HG03469 (cell line): ENCODE results near the gene ZDHHC11.
A peak's percentile ranks its signal among the peaks of the same experiment; 100 is the strongest.

Experiments
- ATAC-seq: cut with Tn5 transposase; IDR thresholded peaks from one replicate; pipeline ENCODE4 v1.9.1; 2021; ENCODE audit warnings: mild to moderate bottlenecking, moderate library complexity, moderate number of reproducible peaks; ENCODE audit not compliant: unreplicated experiment

Gene ZDHHC11, protein sequence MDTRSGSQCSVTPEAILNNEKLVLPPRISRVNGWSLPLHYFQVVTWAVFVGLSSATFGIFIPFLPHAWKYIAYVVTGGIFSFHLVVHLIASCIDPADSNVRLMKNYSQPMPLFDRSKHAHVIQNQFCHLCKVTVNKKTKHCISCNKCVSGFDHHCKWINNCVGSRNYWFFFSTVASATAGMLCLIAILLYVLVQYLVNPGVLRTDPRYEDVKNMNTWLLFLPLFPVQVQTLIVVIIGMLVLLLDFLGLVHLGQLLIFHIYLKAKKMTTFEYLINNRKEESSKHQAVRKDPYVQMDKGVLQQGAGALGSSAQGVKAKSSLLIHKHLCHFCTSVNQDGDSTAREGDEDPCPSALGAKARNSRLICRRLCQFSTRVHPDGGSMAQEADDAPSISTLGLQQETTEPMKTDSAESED

DNA sequence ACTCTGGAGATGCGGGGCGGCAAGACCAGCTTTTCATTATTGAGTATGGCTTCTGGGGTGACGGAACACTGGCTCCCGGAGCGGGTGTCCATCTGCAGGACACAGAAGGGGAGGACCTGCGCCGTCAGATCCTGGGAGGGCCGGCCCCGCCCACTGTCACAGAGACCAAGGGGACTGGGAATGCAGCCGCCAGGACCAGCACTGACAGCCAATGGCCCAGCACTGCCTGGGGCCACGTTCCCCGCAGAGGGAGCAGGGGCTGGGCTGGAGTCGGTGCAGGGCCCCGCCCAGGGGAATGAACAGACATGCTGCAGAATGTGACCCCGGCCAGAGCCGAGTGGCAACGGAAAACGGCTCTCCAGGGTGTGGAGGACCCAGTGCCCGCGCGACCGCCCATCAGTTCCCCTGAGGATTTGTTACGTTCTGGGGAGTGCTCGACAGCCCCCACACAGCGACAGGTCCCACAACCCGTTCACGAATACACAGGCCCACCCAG is at the start of gene ZDHHC11:
Gene ZDHHC11 (minus strand): TSS at position 476 of the 496 bp plus-strand sequence. CDS start 384 bp downstream, at position 92.
- no peak for ATAC-seq

DNA sequence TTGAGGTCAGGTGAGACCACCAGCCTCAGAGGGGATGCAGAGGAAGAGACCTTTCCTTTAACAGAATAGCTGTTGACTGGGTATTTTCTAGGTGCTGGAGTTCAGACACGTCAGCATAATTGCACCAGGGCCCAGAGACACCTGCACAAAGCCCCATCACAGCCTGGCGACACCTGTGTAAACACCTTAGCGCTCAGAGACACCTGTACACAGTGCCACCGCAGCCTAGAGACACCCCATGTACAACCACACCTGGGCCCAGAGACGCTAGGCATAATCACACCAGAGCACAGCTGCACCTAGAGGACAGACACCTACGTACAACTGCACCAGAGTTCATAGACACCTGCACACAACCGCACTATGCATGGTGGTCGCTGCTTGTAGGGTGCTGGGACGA is 42.9 kb upstream of the ZDHHC11 start:
- ATAC-seq = no peak

DNA sequence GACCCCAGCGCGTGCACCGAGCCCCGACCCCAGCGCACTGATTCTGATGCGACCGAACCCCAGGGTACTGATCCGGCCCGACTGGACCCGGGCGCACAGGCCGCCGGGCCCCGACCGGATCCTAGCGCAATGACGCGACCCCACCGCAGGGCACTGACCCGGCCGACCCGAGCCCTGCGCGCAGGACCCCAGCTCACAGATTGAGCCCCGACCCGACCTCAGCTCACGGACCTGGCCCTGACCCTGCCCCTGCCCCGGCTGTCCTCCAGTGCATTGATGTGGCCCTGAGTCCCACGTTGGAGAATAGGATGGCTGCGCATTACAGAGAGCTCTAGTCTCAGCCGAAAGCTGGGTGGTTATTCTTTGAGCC is 42.3 kb upstream of the ZDHHC11 start:
- ATAC-seq = no peak

DNA sequence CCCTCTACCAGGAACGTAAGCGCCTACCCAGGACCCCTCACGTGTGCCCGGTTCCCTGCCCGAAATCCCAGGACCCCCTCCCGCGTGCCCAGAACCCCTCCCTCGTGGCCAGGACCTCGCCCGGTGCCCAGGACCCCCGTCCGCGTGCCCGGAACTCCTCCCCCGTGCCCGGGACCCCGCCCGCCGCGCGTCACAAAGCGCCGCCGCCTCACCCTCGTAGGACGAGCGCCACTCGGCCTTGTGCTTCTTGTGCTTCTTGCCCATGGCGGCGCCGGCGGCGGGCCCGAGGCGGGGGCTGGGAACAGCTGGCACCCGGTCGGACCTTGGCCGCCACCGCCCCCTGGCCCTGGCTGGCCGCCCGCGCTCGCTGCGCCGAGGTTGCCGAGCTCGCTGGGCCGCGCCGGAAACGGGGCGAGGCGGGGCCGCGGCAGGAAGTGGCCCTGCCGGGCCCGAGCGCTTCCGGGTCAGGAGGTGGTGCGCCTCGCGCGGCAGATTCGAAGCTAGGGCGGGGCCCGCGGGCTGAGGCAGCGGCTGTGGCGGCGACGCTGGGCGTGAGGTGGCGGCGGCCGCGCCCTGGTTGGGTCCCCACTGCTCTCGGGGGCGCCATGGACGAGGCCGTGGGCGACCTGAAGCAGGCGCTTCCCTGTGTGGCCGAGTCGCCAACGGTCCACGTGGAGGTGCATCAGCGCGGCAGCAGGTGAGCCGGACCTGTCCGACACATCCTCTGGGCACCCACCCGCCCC is 41.8 kb upstream of the ZDHHC11 start, which contains the start of the genes BRD9 and TRIP13:
Gene BRD9 (minus strand): TSS at position 408 of the 743 bp plus-strand sequence. CDS start 144 bp downstream, at position 264.
Gene TRIP13 (plus strand): TSS at position 491 of the 743 bp plus-strand sequence. CDS start 115 bp downstream, at position 606.
- ATAC-seq = peak; percentile 92

DNA sequence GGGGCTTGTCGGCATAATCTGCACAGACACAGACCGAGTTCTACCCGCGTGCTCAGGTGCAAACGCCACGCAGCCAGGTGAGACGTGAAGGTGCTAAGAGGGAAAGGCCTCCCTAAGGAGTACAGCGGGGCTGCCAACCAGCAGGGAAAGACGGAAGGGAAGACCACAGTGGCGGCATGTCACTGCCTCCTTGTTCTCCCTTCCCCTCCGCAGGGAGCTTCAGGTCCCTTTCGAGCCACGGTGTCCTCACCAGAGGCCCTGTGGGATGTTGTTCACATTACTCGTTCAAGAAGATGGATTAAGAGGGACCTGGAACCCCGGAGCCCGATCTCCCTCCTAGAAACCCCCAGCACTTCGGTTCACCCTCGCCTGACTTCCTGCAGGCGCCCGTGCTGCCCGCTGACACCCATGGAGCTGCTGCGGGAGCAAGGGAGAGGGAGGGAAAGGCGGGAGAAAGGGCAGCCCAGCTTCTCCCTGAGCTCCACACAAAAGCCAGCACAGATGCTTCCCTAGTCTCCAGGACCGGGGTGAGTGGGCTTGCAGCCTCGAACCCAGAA is 41.1 kb upstream of the ZDHHC11 start:
- ATAC-seq = no peak

DNA sequence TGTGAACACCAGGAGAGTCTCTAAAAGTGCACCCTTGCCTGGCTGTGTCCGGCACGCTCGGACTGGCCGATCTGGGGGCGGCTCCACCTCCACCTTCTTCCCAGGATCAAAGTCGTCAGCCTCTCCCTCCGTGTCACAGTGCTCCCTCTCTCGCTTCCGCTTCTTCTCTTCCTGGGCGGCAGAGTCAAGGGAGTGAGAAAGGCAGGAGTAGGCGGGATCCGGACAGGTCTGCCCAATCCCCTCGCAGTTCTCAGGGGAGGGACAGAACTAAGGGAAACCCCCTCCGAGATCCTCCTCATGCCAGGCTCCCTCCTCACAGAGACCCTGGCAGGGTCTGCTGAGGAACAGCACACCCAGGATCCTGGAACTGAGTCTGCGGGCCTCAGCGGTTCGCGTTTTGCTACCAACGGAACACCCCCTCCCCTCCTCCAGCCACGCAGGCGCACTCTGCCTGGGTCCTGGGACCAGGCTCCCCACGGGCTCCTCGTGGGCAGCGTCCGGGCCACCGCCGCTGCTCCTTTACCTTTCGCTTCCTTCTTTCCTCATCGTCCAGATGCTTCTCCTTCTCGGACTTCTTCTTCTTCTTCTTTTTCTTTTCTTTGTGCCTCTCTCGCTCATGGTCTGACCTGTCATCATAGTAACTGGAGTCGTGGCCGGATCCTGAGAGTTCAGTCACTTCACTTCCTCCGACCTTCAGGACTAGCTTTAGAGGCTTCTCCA is 40.5 kb upstream of the ZDHHC11 start:
- ATAC-seq = no peak

DNA sequence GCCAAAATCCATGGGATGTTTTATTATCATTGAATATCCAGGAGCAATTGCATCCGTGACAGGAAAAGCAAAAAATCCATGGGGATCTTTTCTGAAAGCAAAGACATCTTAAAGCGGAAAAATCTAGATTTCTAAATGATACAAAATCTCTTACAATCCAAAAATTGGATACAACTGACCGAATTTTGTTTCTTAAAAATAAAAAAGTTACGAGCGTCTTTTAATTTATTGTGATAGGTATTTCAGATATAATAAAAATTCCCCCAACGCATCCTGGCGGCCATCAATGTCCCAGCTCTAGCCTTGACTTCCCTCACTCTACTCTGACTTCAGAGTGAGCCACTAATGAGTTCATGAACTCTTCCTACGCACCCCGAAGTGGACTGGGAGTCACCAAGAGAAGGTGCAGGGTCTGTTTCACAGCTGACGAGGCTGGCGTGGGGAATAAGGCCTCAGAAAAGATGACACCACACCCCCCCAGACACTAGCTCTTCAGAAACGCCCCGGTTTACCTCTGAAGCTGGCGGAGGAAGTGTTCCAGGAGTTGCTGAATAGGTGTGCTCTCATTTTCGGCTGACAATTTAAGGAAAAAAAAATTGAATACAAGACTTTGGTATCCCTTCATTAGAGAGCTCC is 38.4 kb upstream of the ZDHHC11 start:
- ATAC-seq = no peak

DNA sequence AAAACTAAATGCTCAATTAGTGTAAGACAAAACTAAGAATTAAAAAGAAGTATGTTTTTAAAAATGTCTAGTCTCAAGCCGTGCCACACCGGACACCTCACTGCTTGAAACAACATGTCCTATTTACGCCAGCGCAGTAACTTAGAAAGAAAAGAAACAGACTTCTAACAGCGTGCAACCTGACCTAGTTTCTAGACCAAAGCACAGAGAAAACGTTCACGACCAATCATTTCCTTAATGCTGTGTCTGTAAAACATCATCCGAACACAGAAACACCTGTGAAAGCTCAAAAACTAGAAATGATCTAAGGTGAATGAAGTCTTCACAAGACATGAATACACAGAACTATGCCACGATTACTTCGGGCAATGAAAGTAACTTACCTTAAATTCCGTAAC is 37.9 kb upstream of the ZDHHC11 start:
- no peak for ATAC-seq

DNA sequence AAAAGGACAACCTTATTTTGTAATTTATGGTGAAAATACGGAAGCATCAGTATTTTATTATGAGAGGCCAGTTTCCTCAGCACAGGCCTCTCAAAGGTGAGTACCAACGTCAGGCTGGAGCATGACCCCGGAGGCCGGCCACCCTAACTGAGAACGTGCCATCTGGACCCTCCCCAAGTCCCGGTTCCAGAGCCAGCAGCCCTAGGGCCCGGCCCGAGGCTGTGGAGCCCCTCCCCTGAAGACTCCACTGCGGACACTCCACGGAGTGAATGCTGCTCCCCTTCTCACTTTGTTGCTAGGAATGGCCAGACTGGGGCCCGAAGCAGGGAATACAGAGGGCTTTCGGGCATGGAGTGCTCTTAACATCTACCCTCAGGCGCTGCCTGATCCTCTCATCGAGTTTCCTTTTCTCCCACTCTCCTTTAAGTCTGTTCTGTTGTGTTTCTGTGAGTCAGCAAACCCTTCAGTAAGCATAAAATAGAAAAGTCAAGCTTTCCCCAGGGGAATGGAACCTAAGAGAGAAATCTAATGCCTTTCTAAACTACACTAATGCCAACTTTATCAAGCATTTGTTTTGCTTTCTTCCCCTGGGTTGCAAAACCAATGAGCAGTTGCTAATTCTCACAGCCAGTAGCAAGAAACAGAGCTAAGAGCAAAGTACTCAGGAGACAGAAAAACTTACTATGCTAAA is 37.3 kb upstream of the ZDHHC11 start:
- no peak for ATAC-seq

DNA sequence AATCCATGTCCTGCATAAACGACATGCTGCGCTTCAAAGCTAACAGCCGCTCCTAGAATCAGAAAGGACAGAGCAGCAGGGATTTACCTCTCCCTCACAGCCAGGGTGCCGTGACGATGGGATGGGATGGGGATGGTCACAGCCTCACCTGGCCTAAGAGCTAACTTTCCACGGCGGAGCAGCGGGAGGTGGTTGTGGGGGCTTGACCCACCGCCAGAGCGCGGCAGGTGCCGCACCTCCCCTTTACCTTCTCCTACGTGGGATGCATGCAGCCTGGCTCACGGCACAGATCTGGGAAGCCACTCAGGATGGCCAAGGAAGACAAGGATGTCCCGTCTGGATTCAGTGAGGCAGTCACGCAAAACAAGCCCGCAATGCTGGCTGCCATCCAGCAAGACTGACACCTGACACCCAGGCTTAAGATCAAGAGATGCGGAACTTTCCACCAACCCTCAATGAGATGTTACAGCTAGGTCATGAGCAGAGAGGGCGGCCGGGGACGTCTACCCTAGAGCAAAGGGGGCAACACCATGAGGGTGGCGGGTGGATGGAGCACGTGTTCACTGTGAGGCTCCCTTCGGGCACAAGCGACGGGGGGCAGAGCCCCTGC is 36.0 kb upstream of the ZDHHC11 start:
- no peak for ATAC-seq

DNA sequence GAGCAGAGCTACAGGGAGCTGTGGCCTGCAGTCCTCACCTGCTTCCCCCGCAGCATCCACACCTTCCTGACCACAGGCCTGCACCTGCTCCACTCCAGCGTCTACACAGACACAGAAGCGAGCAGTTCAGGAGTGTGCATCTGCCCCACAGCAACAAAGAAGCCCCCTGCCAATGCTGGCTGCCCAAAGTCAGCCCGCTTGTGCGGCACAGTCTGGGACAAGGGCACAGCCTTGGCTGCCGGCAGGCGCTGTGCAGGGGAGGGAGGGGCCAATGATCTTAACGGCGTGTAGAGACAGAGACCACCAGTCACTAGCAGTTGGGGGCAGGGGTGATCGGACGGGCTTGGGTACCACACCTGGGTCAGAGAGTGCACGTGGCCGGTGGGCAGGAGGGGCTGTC is 35.2 kb upstream of the ZDHHC11 start:
- no peak for ATAC-seq

DNA sequence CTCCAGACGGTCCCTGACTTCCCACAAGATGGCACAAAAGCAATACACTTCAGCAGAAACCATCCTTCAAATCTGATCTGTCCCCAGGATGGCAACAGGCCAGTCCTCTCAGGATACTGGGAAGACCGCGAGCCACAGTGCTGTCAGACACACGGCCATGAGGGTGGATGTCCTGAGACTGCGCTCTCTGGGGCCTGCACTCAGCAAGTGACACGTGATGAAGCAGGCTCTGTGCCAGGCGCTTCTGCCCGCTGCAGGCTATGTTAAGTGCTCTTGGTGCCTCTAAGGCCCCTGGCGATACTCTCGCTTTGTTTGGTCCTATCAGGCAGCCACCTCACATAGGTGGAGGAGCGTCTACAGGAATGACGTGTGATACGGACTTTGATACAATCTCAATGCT is 34.7 kb upstream of the ZDHHC11 start:
- no peak for ATAC-seq

DNA sequence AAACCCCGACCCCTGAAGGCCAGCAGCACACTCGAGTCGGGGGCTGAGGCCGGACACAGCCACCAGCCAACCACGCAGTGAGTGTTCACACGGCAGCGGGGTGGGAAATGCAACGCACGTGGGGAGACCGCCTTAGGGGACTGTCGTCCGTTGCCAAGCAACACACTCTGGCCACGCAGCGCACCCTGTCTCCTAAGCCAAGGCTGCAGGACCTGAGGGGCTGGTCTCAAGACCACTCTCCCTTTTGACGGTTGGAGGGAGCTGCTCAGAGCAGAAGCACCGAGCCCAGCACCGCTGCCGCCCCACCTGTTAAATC is 34.3 kb upstream of the ZDHHC11 start:
- no peak for ATAC-seq

DNA sequence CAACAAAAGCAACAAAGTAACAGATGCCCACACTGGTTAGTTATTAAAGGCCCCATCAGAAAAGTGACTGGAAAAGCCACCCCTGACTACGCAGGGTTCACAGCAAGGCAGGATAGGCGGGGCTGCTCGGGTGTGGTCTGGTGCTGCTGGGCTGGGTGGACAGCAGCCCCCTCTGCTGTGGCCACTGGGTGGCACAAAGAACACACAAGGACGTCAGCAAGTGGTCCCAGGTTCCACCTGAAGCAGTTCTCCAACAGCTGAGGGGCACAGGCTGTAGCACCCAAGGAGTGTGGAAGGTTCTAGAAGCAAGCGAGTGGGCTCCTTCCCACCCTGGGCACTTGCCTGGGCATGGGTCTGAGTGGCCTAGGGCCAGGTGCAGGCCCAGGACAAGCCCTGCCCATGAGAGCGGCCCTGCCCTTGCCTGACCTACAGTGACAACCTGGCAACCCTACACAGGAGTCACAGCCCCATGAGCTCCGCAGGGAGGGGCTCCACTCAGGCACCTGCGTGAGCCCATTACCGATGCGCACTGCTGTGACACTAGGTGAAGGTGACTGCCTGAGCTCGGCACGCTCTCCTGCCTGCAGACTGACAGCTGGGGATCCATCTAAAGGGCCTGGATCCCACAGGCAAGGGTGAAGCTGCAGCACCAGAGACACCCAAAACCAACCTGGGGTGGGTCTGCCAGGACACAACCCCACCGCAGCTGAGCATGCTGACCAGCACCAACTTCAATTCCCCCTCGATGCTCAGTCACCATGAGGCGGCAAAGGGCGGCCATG is 33.8 kb upstream of the ZDHHC11 start:
- no peak for ATAC-seq

DNA sequence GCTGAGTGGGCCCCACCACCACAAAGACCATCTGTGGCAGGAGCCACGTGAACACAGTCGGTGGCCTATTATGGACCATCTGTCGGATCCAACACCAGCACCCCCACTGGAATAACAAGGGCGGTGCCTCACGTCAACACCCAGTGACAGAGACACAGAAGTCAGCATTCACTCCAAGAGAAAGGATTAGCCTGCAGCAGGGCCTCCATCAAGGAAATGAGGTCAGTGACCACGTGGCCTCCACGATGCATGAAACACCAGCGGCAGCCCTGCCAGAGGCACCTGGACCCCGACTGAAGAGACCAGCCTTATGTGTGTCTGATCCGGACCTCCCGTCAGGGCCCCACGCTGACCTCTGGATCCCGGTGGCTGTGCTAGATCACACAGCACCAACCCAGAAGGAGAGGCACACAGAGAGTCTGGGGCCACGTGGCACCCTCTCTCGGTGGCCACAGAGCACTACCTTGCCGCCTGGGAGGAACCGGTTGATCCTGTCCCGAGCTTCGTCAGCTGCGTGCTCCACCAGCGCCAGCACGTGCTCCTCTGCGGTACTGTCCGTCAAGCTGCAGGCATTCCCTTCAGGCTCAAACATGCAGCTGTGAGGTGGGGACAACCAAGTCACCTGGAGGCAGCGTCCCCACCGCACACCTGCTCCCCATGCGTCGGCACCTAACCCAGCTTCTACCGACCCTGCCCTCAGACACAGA is 32.8 kb upstream of the ZDHHC11 start:
- no peak for ATAC-seq

DNA sequence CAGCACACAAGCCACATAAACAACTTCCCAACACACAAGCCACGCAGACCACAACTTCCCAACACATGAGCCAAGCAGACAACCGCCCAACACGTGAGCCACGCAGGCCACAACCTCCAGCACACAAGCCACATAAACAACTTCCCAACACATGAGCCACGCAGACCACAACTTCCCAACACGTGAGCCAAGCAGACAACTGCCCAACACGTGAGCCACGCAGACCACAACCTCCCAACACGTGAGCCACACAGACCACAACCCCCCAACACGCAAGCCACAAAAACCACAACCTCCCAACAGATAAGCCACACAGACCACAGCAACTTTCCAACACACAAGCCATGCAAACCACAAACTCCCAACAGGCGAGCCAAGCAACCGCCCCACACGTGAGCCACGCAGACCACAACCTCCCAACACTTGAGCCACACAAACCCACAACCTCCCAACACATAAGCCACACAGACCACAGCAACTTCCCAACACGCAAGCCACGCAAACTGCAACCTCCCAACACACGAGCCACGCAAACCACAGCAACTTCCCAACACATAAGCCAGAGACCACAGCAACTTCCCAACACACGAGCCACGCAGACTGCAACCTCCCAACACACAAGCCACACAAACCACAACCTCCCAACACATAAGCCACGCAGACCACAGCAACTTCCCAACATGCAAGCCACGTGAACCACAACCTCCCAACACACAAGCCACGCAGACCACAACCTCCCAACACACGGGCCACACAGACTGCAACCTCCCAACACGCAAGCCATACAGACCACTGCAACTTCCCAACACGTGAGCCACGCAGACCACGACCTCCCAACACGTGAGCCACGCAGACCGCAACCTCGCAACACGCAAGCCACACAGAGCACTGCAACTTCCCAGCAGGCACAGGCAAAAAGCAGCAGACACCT is 31.7 kb upstream of the ZDHHC11 start:
- ATAC-seq = no peak

DNA sequence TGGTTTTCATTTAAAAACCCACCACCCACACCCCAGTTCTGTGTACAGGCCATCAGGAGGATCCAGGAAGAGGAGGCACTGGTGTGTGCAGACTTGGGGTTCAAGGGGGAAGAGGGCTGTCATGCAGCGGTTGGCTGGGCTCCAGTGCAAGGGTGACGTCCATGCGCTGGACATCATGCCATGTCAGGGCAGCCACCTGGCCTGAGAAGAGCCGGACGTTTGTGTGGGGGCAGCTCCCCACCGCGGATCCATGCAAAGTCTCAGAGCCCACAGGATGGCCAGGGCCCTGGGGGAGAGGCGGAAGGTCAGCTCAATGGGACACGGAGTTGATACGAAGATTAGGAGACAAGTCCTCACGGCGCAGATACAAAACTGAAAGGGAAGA is 30.8 kb upstream of the ZDHHC11 start:
- ATAC-seq = no peak
